Testis (tissue), 2 donors: Measurements from ENCODE around the gene NUDT2.

ENCODE experiments used
- POLR2A ChIP-seq: fragments of 450-650 bp; IDR thresholded peaks from one replicate; pipeline ENCODE4 v1.6.1; 2017; ENCODE audit warnings: antibody characterized with exemption, mild to moderate bottlenecking, moderate library complexity
- TF ChIP-seq, protein P1 (sequence below), 3 experiments: fragments of 450-650 bp in 2 of 3; fragments of 200-600 bp in 1 of 3; sonication (generic) in 1 of 3; IDR thresholded peaks; one replicate each; pipeline ENCODE4 v1.5.1; 2016 to 2019; ENCODE audit warnings: antibody characterized with exemption in 3 of 3, mild to moderate bottlenecking in 2 of 3, moderate library complexity in 1 of 3

DNA sequence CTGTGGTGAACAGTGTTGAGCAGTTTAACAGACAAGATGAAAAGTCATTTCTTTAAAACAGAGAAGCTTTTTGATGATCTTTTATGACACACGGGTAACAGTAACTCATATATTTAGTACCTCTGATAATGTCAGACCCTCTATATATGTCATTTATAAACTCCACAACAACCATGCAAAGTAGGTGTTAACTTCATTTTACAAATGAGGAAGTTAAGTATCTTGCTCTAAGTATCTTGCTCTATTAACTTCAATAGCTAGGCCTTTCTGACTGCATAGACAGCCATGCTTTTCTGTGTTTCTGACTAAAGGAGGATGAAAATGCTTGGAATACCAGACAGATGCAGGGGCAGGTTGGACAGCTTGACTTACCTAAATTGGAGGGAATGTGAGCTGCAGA, 1.8 kb downstream of the NUDT2 start:
- TF ChIP-seq POLR2A, result no peak
- TF ChIP-seq, protein P1, sequence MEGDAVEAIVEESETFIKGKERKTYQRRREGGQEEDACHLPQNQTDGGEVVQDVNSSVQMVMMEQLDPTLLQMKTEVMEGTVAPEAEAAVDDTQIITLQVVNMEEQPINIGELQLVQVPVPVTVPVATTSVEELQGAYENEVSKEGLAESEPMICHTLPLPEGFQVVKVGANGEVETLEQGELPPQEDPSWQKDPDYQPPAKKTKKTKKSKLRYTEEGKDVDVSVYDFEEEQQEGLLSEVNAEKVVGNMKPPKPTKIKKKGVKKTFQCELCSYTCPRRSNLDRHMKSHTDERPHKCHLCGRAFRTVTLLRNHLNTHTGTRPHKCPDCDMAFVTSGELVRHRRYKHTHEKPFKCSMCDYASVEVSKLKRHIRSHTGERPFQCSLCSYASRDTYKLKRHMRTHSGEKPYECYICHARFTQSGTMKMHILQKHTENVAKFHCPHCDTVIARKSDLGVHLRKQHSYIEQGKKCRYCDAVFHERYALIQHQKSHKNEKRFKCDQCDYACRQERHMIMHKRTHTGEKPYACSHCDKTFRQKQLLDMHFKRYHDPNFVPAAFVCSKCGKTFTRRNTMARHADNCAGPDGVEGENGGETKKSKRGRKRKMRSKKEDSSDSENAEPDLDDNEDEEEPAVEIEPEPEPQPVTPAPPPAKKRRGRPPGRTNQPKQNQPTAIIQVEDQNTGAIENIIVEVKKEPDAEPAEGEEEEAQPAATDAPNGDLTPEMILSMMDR (IDR thresholded peaks at IDR 0.05), result no peak
